NB4 (cell line): ENCODE results near the gene IPPK.

Experiments used
- POLR2A ChIP-seq: IDR thresholded peaks from 2 replicates; pipeline ENCODE4 v1.6.1; 2011; ENCODE audit warnings: mild to moderate bottlenecking; ENCODE audit not compliant: insufficient read length; ENCODE audit errors: extremely low read depth
- TF ChIP-seq, protein P1 (sequence below): IDR thresholded peaks from one replicate; pipeline ENCODE4 v1.5.1; 2012; ENCODE audit warnings: low read depth, low read length

DNA sequence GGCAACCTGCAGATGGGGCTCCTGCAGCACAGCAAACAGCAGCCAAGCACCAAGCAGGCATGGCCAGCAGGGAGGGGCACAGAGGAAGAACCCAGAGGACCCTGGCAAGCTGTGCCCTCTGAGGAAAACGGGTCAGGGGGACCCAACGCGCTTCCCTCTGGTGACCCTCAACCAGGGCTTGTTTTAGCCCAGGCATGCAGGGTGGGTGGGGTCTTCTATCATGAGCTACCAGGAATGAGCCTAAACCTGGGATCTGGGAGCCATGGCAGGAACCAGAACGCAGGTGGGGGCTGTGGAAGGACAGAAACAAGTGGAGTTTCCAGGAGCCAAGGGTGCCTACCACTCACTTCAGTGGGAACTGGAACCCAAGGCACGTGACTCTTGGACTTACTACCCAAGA, 20.9 kb downstream of the IPPK start:
- TF ChIP-seq, protein P1, sequence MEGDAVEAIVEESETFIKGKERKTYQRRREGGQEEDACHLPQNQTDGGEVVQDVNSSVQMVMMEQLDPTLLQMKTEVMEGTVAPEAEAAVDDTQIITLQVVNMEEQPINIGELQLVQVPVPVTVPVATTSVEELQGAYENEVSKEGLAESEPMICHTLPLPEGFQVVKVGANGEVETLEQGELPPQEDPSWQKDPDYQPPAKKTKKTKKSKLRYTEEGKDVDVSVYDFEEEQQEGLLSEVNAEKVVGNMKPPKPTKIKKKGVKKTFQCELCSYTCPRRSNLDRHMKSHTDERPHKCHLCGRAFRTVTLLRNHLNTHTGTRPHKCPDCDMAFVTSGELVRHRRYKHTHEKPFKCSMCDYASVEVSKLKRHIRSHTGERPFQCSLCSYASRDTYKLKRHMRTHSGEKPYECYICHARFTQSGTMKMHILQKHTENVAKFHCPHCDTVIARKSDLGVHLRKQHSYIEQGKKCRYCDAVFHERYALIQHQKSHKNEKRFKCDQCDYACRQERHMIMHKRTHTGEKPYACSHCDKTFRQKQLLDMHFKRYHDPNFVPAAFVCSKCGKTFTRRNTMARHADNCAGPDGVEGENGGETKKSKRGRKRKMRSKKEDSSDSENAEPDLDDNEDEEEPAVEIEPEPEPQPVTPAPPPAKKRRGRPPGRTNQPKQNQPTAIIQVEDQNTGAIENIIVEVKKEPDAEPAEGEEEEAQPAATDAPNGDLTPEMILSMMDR = no peak
- TF ChIP-seq POLR2A = no peak
